Natural killer cell (primary cell): ENCODE results near the gene NELL2. TPM values are rescaled to one million over a fixed set of nuclear protein-coding genes. Genes with fewer than 3 reads are reported as not detected.

ENCODE experiments used
- ATAC-seq, 3 donors: fragments of 150-1000 bp in 2 of 3; fragments of 200-7000 bp in 1 of 3; cut with Tn5 transposase; 1 replicate in 1 of 3; 2 replicates in 2 of 3; pipeline ENCODE4 v1.10.0; 2021; ENCODE audit warnings: mild to moderate bottlenecking in 2 of 3, moderate library complexity in 2 of 3
- DNase-seq, 2 donors: peaks; one replicate each; pipeline versions ENCODE4 v3.0.0 to v3.0.0-alpha.2; 2013 to 2021; ENCODE audit warnings: mixed read lengths in 1 of 2
- H3K27ac ChIP-seq: one replicate; pipeline ENCODE4 v1.5.1; 2013; ENCODE audit warnings: mild to moderate bottlenecking, low read length
- H3K27me3 ChIP-seq: one replicate; pipeline ENCODE4 v1.6.1; 2013; ENCODE audit warnings: low read length; ENCODE audit not compliant: control insufficient read depth, insufficient read depth
- H3K36me3 ChIP-seq: one replicate; pipeline ENCODE4 v1.6.1; 2013; ENCODE audit warnings: low read length; ENCODE audit not compliant: control insufficient read depth, insufficient read depth
- H3K4me1 ChIP-seq: one replicate; pipeline ENCODE4 v1.6.1; 2013; ENCODE audit warnings: low read length; ENCODE audit not compliant: control insufficient read depth, insufficient read depth
- H3K4me3 ChIP-seq: one replicate; pipeline ENCODE4 v1.5.1; 2013; ENCODE audit warnings: low read length
- H3K9me3 ChIP-seq: one replicate; pipeline ENCODE4 v1.6.1; 2013; ENCODE audit warnings: low read length; ENCODE audit not compliant: control insufficient read depth, insufficient read depth
- H3K27ac Mint-ChIP-seq, 2 donors: one replicate each; pipeline ENCODE4 v1.8.0; 2022; ENCODE audit warnings: mild to moderate bottlenecking in 2 of 2, mixed read lengths in 2 of 2, moderate library complexity in 1 of 2
- H3K27me3 Mint-ChIP-seq, 2 donors: one replicate each; pipeline ENCODE4 v1.8.0; 2022; ENCODE audit warnings: low read depth in 2 of 2, mixed read lengths in 2 of 2
- H3K36me3 Mint-ChIP-seq: one replicate; pipeline ENCODE4 v1.8.0; 2022; ENCODE audit warnings: mixed read lengths
- H3K4me1 Mint-ChIP-seq, 2 donors: one replicate each; pipeline ENCODE4 v1.8.0; 2022; ENCODE audit warnings: mixed read lengths in 2 of 2
- H3K4me3 Mint-ChIP-seq: one replicate; pipeline ENCODE4 v1.8.0; 2022; ENCODE audit warnings: mild to moderate bottlenecking, moderate library complexity, mixed read lengths
- H3K9me3 Mint-ChIP-seq, 2 donors: one replicate each; pipeline ENCODE4 v1.8.0; 2022; ENCODE audit warnings: mixed read lengths in 2 of 2
- CTCF ChIP-seq: fragments of 200-600 bp; IDR thresholded peaks from one replicate; pipeline ENCODE4 v1.8.0; 2022; ENCODE audit warnings: antibody characterized with exemption
- WGBS: methylation state at CpG from one replicate; pipeline ENCODE4 v1.1.7; 2013; ENCODE audit warnings: missing lambda C conversion rate; ENCODE audit not compliant: insufficient coverage; 5-methylcytosine and 5-hydroxymethylcytosine counted together
- intact Hi-C: fragments of 100-400 bp; cut with micrococcal nuclease; formaldehyde crosslinking; loops from one replicate; pipeline ENCODE4 v1.14.2; 2022
- total RNA-seq, 4 donors: library from RNA; stranded (reverse); fragments of 120-200 nt in 1 of 4; gene quantifications; one replicate each; pipeline versions ENCODE4 v1.2.3 to v1.2.4, GENCODE V29; 2013 to 2022

NELL2 gene
- total RNA-seq, 3 donors from 2014 or later (not counting 1 experiment from before 2014, with no cell fraction given): 5.8 to 15.3 (median 14.0) TPM

- Mint-ChIP-seq H3K4me1 (no peaks in the 10 kb centered on the region), H3K9me3 (peaks cover 23% of the 10 kb centered on the region in 2 donors), H3K27me3 (no peaks in the 10 kb centered on the region), H3K36me3 (peaks cover 11% of the 10 kb centered on the region), H3K4me3 (no peak overlapping the region), H3K27ac (no peak overlapping the region)
- no peak for DNase-seq
- Histone ChIP-seq H3K4me3 (no peak overlapping the region), H3K4me1 (no peaks in the 10 kb centered on the region), H3K36me3 (no peaks in the 10 kb centered on the region), H3K27ac (no peak overlapping the region), H3K27me3 (no peaks in the 10 kb centered on the region), H3K9me3 (no peaks in the 10 kb centered on the region)
- intact Hi-C loops: no loop called here
- TF ChIP-seq CTCF: no peak
- 91% methylated on average over 12 of the region's 14 CpGs for WGBS
- ATAC-seq: no peak
Observed at GRCh38 chr12:44558340-44559100, 317.6 kb downstream of the NELL2 start.

DNA sequence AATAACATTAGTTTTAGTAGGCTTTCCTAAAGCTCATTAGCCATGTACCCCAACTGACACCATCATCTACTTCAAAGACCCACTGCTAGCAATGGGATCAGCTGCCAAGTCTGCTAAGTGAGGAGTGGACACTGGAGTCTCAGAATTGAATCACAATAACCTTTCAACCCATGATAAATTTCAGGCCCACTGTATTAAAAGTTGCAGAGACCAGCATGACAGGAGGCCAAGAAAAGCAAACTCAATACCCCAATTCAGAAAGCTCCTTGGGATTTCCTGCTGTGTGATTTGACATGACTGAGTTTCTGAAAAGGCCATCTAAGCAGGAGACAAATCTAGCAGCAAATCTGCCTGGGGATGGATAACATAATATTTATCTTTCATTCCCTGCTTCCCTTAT, 320.7 kb downstream of the NELL2 start:
- H3K4me1 ChIP-seq: no peaks in the 10 kb centered on the region
- H3K36me3 ChIP-seq: no peaks in the 10 kb centered on the region
- intact Hi-C loops: no loop called here
- ATAC-seq: no peak
- Mint-ChIP-seq H3K27ac (no peak overlapping the region), H3K27me3 (no peaks in the 10 kb centered on the region), H3K36me3 (peaks cover 11% of the 10 kb centered on the region), H3K4me1 (no peaks in the 10 kb centered on the region), H3K4me3 (no peak overlapping the region), H3K9me3 (peaks cover 23 to 28% of the 10 kb centered on the region in 2 donors)
- no peak for TF ChIP-seq CTCF
- H3K27me3 ChIP-seq: no peaks in the 10 kb centered on the region
- no peak for DNase-seq
- no peak overlapping the region for H3K4me3 ChIP-seq
- H3K27ac ChIP-seq: no peak overlapping the region
- H3K9me3 ChIP-seq: no peaks in the 10 kb centered on the region

DNA sequence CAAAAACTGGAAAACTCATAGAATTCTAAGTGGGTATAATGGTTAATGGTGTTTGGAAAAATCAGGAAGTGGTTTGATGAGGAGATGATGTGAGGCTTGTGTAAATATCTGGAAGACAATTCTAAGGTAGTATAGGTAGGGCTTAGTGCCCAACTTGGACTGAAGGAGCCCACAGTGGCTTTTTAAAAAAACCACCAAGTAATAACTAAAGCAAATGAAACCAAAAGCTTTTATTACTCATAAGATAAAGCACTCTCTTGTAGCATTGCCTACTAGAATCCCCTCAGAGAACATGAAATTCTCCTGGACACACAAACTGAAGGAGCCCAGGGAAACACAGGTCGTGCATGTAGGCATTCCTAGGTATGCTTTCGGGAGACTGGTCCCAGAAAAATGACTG, 324.5 kb downstream of the NELL2 start:
- no peak overlapping the region for H3K27ac ChIP-seq
- Mint-ChIP-seq H3K27me3 (no peaks in the 10 kb centered on the region), H3K4me3 (no peak overlapping the region), H3K27ac (no peak overlapping the region), H3K9me3 (peaks cover 7 to 14% of the 10 kb centered on the region in 2 donors), H3K4me1 (no peaks in the 10 kb centered on the region), H3K36me3 (no peaks in the 10 kb centered on the region)
- H3K36me3 ChIP-seq: no peaks in the 10 kb centered on the region
- no peak for TF ChIP-seq CTCF
- WGBS: 72% methylated on average over 2 of the region's 2 CpGs
- intact Hi-C loops: no loop called here
- no peaks in the 10 kb centered on the region for H3K27me3 ChIP-seq
- no peak overlapping the region for H3K4me3 ChIP-seq
- DNase-seq: no peak
- H3K9me3 ChIP-seq: no peaks in the 10 kb centered on the region
- H3K4me1 ChIP-seq: no peaks in the 10 kb centered on the region
- ATAC-seq: no peak

DNA sequence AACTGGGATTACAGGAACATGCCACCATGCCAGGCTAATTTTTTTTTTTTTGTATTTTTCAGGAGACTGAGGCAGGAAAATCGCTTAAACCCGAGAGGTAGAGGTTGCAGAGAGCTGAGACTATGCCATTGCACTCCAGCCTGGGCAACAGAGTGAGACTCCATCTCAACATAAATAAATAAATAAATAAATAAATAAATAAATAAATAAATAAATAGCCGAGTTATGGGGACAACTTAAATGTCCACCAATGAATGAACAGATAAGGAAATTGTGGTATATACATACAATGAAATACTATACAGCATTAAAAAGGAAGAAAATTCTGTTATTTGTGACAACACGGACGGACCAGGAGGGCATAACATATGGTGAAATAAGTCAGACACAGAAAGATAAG, 325.7 kb downstream of the NELL2 start:
- Mint-ChIP-seq H3K27ac (no peak overlapping the region), H3K4me1 (no peaks in the 10 kb centered on the region), H3K36me3 (no peaks in the 10 kb centered on the region), H3K9me3 (peaks cover 6 to 13% of the 10 kb centered on the region in 2 donors), H3K27me3 (no peaks in the 10 kb centered on the region), H3K4me3 (no peak overlapping the region)
- no peak for DNase-seq
- intact Hi-C loops: no loop called here
- no peak overlapping the region for H3K27ac ChIP-seq
- WGBS: 93% methylated on average over 2 of the region's 5 CpGs
- no peak for ATAC-seq
- H3K9me3 ChIP-seq: no peaks in the 10 kb centered on the region
- H3K27me3 ChIP-seq: no peaks in the 10 kb centered on the region
- no peaks in the 10 kb centered on the region for H3K4me1 ChIP-seq
- no peak overlapping the region for H3K4me3 ChIP-seq
- no peak for TF ChIP-seq CTCF
- no peaks in the 10 kb centered on the region for H3K36me3 ChIP-seq
